Measurements from ENCODE around the gene SGIP1. TPM values are rescaled to one million over a fixed set of nuclear protein-coding genes. Genes with fewer than 3 reads are reported as not detected.

SGIP1 gene
- total and polyA plus RNA-seq, 2 of the 8 experiments (the other 6 are each of a cell fraction or from before 2014, with no cell fraction given), result 1.4 to 2.1 TPM

- Histone ChIP-seq H3K23me2 (ENCODE audit: low read depth, low read length) (no peaks in the 10 kb centered on the region), H2BK120ac (replicated peaks; ENCODE audit: low read depth, low read length) (no peak overlapping the region), H3K9me3 (ENCODE audit: insufficient read depth in 2 of 2, low read depth in 1 of 2, low read length in 1 of 2) (no peaks in the 10 kb centered on the region), H2BK5ac (ENCODE audit: low read depth, low read length) (no peak overlapping the region), H3K36me3 (ENCODE audit: control insufficient read depth in 2 of 4, insufficient read depth in 4 of 4, low read length in 3 of 4) (no peaks in the 10 kb centered on the region), H2BK20ac (ENCODE audit: low read length) (no peak overlapping the region), H2AK5ac (ENCODE audit: low read depth, low read length) (no peak overlapping the region), H3K79me2 (ENCODE audit: control insufficient read depth in 1 of 2, insufficient read depth in 2 of 2, low read length in 2 of 2) (no peaks in the 10 kb centered on the region), H4K20me1 (replicated peaks in 1 of 2; ENCODE audit: control insufficient read depth in 1 of 2, insufficient read depth in 2 of 2, low read length in 2 of 2) (no peaks in the 10 kb centered on the region), H3K9ac (replicated peaks in 1 of 4; ENCODE audit: extremely low read depth in 1 of 4, low read depth in 3 of 4, low read length in 3 of 4) (no peak overlapping the region), H4K8ac (ENCODE audit: extremely low read depth, insufficient read depth, low read length) (no peak overlapping the region), H3K23ac (ENCODE audit: insufficient read length) (no peak overlapping the region), H3K4me1 (replicated peaks in 1 of 4; ENCODE audit: control insufficient read depth in 3 of 4, insufficient read depth in 4 of 4, low read length in 3 of 4) (peaks cover 0 to 2% (median 0%) of the 10 kb centered on the region in 4 experiments; a peak in 1 of 7 replicates), H2BK15ac (ENCODE audit: low read length) (no peak overlapping the region), H4K91ac (replicated peaks; ENCODE audit: insufficient read length, low read length) (no peak overlapping the region), H3K27me3 (replicated peaks in 1 of 4; ENCODE audit: control insufficient read depth in 3 of 4, extremely low read depth in 1 of 4, insufficient read depth in 3 of 4, low read length in 3 of 4) (no peaks in the 10 kb centered on the region), H3K14ac (ENCODE audit: insufficient read length) (no peak overlapping the region), H2AFZ (ENCODE audit: low read length) (no peak overlapping the region), H2BK12ac (ENCODE audit: low read depth, low read length) (no peak overlapping the region), H3K56ac (replicated peaks; ENCODE audit: insufficient read length, low read depth, low read length) (no peak overlapping the region), H4K5ac (ENCODE audit: insufficient read length, low read depth, low read length) (no peak overlapping the region), H3K18ac (ENCODE audit: extremely low read depth, low read length) (no peak overlapping the region), H3K79me1 (ENCODE audit: low read depth, low read length) (no peaks in the 10 kb centered on the region), H3K4me2 (ENCODE audit: insufficient read depth in 1 of 2, low read depth in 2 of 2, low read length in 2 of 2) (no peak overlapping the region), H3K4me3 (ENCODE audit: extremely low read depth in 1 of 4, insufficient read depth in 2 of 4, low read depth in 3 of 4, low read length in 4 of 4) (no peak overlapping the region), H3K4ac (replicated peaks; ENCODE audit: insufficient read length, low read depth, low read length) (no peak overlapping the region), H3K27ac (ENCODE audit: low read depth, low read length) (no peak overlapping the region)
- ChIA-PET POLR2A (ENCODE audit: partially characterized antibody) (no interaction called here), CTCF (ENCODE audit: partially characterized antibody) (interaction anchor here (1.3 kb wide), 2 partner anchors 42 to 51 kb away, joined by 3 read pairs; no protein-coding TSS in a partner anchor)
- WGBS, 2 experiments (ENCODE audit: extremely low coverage in 1 of 2, insufficient coverage in 1 of 2, insufficient read length in 1 of 2, insufficient replicate concordance in 2 of 2, low coverage in 1 of 2, low lambda C conversion rate in 2 of 2, missing lambda C conversion rate in 1 of 2), result 92% methylated on average over 3 of the region's 3 CpGs; no CpG with 5 or more reads in 1 of the 2 experiments
- FAIRE-seq, result no peak
- no peak for DNase-seq (ENCODE audit: low read depth in 1 of 2, low spot score in 2 of 2)
- TF ChIP-seq POLR2AphosphoS5 (IDR thresholded peaks at IDR 0.05; ENCODE audit: low read depth, low read length), result no peak
- no peak for TF ChIP-seq BACH1 (IDR thresholded peaks at IDR 0.05; ENCODE audit: low read length)
Measured at GRCh38 chr1:66684353-66684752, 150.4 kb downstream of the SGIP1 start.
